Measurements from ENCODE around the gene ADGRL2. TPM values are rescaled to one million over a fixed set of nuclear protein-coding genes. Genes with fewer than 3 reads are reported as not detected.

The ADGRL2 gene
- total RNA-seq, 3 donors from 2014 or later = 59.6 to 78.0 (median 74.7) TPM

GRCh38 chr1:81819613-81820012, 18.9 kb downstream of the ADGRL2 start:
- no peaks in the 10 kb centered on the region for H3K27me3 ChIP-seq
- no peaks in the 10 kb centered on the region for H3K36me3 ChIP-seq
- DNase-seq (ENCODE audit: low spot score in 2 of 2) = no peak
- intact Hi-C loops (cut with DNase I; ENCODE audit: low total_unique reads) = loop anchor here (5.0 kb wide), 1 partner anchor 878 kb away; no protein-coding TSS in a partner anchor
- H3K9me3 ChIP-seq = no peaks in the 10 kb centered on the region
- TF ChIP-seq CTCF (IDR thresholded peaks at IDR 0.05) = no peak
- no peak for TF ChIP-seq POLR2A (IDR thresholded peaks at IDR 0.05)
- TF ChIP-seq POLR2AphosphoS5 (IDR thresholded peaks at IDR 0.05) = no peak
- H3K4me1 ChIP-seq = no peaks in the 10 kb centered on the region
- H3K4me3 ChIP-seq = no peak overlapping the region
- no peak overlapping the region for H3K27ac ChIP-seq

DNA sequence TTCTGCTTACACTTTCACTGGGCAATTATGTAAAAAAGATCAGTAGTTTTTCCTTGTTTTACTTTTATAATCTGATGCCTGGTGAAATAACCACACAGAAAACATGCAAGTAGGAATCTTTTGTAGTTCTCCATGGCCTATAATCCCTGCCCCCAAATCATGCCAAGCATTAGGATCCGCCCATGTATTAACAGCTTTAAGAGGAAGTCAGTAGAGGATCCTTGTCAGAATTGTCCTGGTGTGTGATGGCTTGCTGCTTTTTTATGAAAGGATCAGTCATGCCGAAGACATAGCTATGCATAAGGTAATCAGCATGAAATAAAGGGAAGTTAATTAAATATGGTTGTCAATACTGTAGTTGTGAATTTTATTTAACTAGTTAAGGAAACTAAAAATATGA, 20.0 kb downstream of the ADGRL2 start:
- no peaks in the 10 kb centered on the region for H3K36me3 ChIP-seq
- H3K4me3 ChIP-seq = no peak overlapping the region
- intact Hi-C loops (cut with DNase I; ENCODE audit: low total_unique reads) = no loop called here
- TF ChIP-seq POLR2AphosphoS5 (IDR thresholded peaks at IDR 0.05) (no peak), CTCF (IDR thresholded peaks at IDR 0.05) (no peak), POLR2A (IDR thresholded peaks at IDR 0.05) (no peak)
- no peak overlapping the region for H3K27ac ChIP-seq
- DNase-seq (ENCODE audit: low spot score in 2 of 2) = no peak
- H3K27me3 ChIP-seq = no peaks in the 10 kb centered on the region
- no peaks in the 10 kb centered on the region for H3K9me3 ChIP-seq
- no peaks in the 10 kb centered on the region for H3K4me1 ChIP-seq

DNA sequence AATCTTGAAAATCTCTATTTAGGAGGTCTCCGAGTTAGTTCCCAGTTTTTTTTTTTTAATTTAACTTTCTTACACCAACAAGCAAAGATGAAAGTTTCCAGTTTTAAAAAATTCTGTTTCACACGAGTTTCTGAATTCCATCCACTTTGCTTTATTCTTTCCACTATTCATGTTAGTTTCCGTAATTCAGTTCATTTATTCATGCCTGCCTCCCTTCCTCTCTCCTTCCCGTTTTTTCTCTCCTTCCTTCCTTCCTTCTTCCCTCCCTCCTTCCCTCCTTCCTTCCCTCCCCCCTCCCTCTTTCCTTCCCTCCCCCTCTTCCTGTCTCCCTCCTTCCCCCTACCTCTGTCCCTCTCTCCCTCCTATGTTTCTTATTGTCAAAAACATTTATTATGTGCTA, 22.3 kb downstream of the ADGRL2 start:
- no peaks in the 10 kb centered on the region for H3K36me3 ChIP-seq
- H3K9me3 ChIP-seq = no peaks in the 10 kb centered on the region
- H3K4me1 ChIP-seq = no peaks in the 10 kb centered on the region
- H3K27ac ChIP-seq = no peak overlapping the region
- H3K4me3 ChIP-seq = no peak overlapping the region
- no peaks in the 10 kb centered on the region for H3K27me3 ChIP-seq
- intact Hi-C loops (cut with DNase I; ENCODE audit: low total_unique reads) = no loop called here
- DNase-seq (ENCODE audit: low spot score in 2 of 2) = no peak
- TF ChIP-seq POLR2A (IDR thresholded peaks at IDR 0.05) (no peak), POLR2AphosphoS5 (IDR thresholded peaks at IDR 0.05) (no peak), CTCF (IDR thresholded peaks at IDR 0.05) (no peak)

DNA sequence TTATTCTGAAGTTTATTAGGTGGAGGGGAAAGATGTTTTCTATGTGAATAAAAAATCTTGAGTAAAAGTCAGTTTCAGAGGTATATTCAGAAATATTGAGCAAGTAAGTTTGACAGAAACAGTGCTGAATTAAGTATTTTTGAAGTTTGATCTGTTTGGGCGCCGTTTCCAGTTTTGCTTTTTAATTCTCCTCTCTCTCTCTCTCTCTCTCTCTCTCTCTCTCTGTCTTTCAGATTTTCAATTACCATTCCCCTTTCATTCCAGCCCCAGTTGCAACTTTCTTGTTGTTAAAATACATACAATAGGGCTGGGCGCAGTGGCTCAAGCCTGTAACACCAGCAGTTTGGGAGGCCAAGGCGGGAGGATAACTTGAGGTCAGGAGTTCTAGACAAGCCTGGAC, 24.0 kb downstream of the ADGRL2 start:
- no peaks in the 10 kb centered on the region for H3K4me1 ChIP-seq
- intact Hi-C loops (cut with DNase I; ENCODE audit: low total_unique reads) = no loop called here
- TF ChIP-seq POLR2A (IDR thresholded peaks at IDR 0.05) = no peak
- TF ChIP-seq CTCF (IDR thresholded peaks at IDR 0.05) = no peak
- no peak for TF ChIP-seq POLR2AphosphoS5 (IDR thresholded peaks at IDR 0.05)
- H3K27ac ChIP-seq = no peak overlapping the region
- no peaks in the 10 kb centered on the region for H3K36me3 ChIP-seq
- H3K4me3 ChIP-seq = no peak overlapping the region
- DNase-seq (ENCODE audit: low spot score in 2 of 2) = no peak
- H3K27me3 ChIP-seq = no peaks in the 10 kb centered on the region
- H3K9me3 ChIP-seq = no peaks in the 10 kb centered on the region

GRCh38 chr1:81827942-81828341, 27.2 kb downstream of the ADGRL2 start:
- Histone ChIP-seq H3K4me1 (no peaks in the 10 kb centered on the region), H3K9me3 (no peaks in the 10 kb centered on the region), H3K27me3 (no peaks in the 10 kb centered on the region), H3K36me3 (no peaks in the 10 kb centered on the region), H3K27ac (no peak overlapping the region), H3K4me3 (no peak overlapping the region)
- intact Hi-C loops (cut with DNase I; ENCODE audit: low total_unique reads) = no loop called here
- TF ChIP-seq POLR2A (IDR thresholded peaks at IDR 0.05) = no peak
- no peak for TF ChIP-seq POLR2AphosphoS5 (IDR thresholded peaks at IDR 0.05)
- no peak for TF ChIP-seq CTCF (IDR thresholded peaks at IDR 0.05)
- DNase-seq (ENCODE audit: low spot score in 2 of 2) = no peak
